Endothelial cell of umbilical vein (primary cell): ENCODE data around the gene BIRC5. TPM values are rescaled to one million over a fixed set of nuclear protein-coding genes. Genes with fewer than 3 reads are reported as not detected.

Source experiments
- BruUV-seq: library from RNA; stranded (reverse); fragments of 400-500 nt; replicated peaks from 2 replicates; lab custom pipeline; 2021; lab: Mats Ljungman, UMichigan
- CTCF ChIA-PET: fragments of 300-600, 350-600 bp; sonication (Branson Sonifier 250); formaldehyde crosslinking; loops from one replicate; lab custom pipeline; 2021; ENCODE audit warnings: antibody characterized with exemption, inconsistent platforms; lab: Charles Lee
- POLR2A ChIA-PET: fragments of 300-600, 350-600 bp; sonication (Branson Sonifier 250); formaldehyde crosslinking; loops from one replicate; lab custom pipeline; 2021; ENCODE audit warnings: antibody characterized with exemption, inconsistent platforms; lab: Charles Lee
- DNase-seq: peaks from one replicate; pipeline ENCODE4 v3.0.0-alpha.2; 2011; ENCODE audit warnings: low read depth, low spot score
- FAIRE-seq: peaks from 2 replicates; lab custom pipeline; 2011; peaks lifted over from hg19 to GRCh38; lab: Jason Lieb, UNC
- H2AFZ ChIP-seq: 2 replicates; pipeline ENCODE4 v1.6.0; 2012; ENCODE audit warnings: low read depth, low read length, control low read depth, inconsistent platforms
- H3K27ac ChIP-seq: 2 replicates; pipeline ENCODE4 v1.5.1; 2011; ENCODE audit warnings: low read depth, mild to moderate bottlenecking, control low read depth, low read length, moderate library complexity; ENCODE audit not compliant: insufficient read depth
- H3K27me3 ChIP-seq, 2 experiments: 2 replicates each; pipeline versions ENCODE4 v1.6.0 to v1.6.1; 2011; ENCODE audit warnings: low read length in 2 of 2, mixed read lengths in 1 of 2; ENCODE audit not compliant: control insufficient read depth in 2 of 2, insufficient read depth in 2 of 2
- H3K36me3 ChIP-seq, 2 experiments: 2 replicates in 1 of 2; 3 replicates in 1 of 2; pipeline ENCODE4 v1.5.1; 2011; ENCODE audit warnings: low read length in 2 of 2, mild to moderate bottlenecking in 1 of 2, moderate library complexity in 1 of 2; ENCODE audit not compliant: control insufficient read depth in 2 of 2, insufficient read depth in 2 of 2; ENCODE audit errors: extremely low read depth in 1 of 2
- H3K4me1 ChIP-seq: 3 replicates; pipeline ENCODE4 v1.5.1; 2011; ENCODE audit warnings: mild to moderate bottlenecking, low read length; ENCODE audit not compliant: control insufficient read depth, insufficient read depth; ENCODE audit errors: extremely low read depth
- H3K4me2 ChIP-seq: 2 replicates; pipeline ENCODE4 v1.6.1; 2011; ENCODE audit warnings: low read length, control low read depth, mixed read lengths; ENCODE audit not compliant: insufficient read depth
- H3K4me3 ChIP-seq, 3 experiments: fragments of 200-600 bp in 1 of 3; sonication (generic), shearing (Covaris generic) in 1 of 3; replicated peaks in 1 of 3; 2 replicates each; pipeline ENCODE4 v1.5.1; 2011 to 2016; ENCODE audit warnings: control low read depth in 3 of 3, low read length in 3 of 3, mild to moderate bottlenecking in 2 of 3, inconsistent platforms in 1 of 3, low read depth in 1 of 3, moderate library complexity in 1 of 3; ENCODE audit not compliant: insufficient read depth in 1 of 3
- H3K79me2 ChIP-seq: 2 replicates; pipeline ENCODE4 v1.6.0; 2012; ENCODE audit warnings: low read length, inconsistent platforms; ENCODE audit not compliant: control insufficient read depth, insufficient read depth
- H3K9ac ChIP-seq: replicated peaks from 2 replicates; pipeline ENCODE3; 2011; ENCODE audit warnings: low read length, control low read depth; ENCODE audit not compliant: insufficient read depth; ENCODE audit errors: extremely low read depth
- H3K9me1 ChIP-seq: replicated peaks from 3 replicates; pipeline ENCODE4 v1.6.0; 2011; ENCODE audit warnings: mild to moderate bottlenecking, low read length; ENCODE audit not compliant: control insufficient read depth, insufficient read depth; ENCODE audit errors: extremely low read depth
- H3K9me3 ChIP-seq: replicated peaks from 2 replicates; pipeline ENCODE4 v1.5.1; 2012; ENCODE audit warnings: low read length, inconsistent platforms; ENCODE audit not compliant: control insufficient read depth, insufficient read depth
- H4K20me1 ChIP-seq: replicated peaks from 2 replicates; pipeline ENCODE3; 2011; ENCODE audit warnings: mild to moderate bottlenecking, low read length; ENCODE audit not compliant: control insufficient read depth, insufficient read depth; ENCODE audit errors: extremely low read depth
- CTCF ChIP-seq, 2 donors: IDR thresholded peaks; 1 replicate in 1 of 2; 2 replicates in 1 of 2; pipeline ENCODE4 v1.5.1; 2011; ENCODE audit warnings: low read length in 2 of 2, mild to moderate bottlenecking in 2 of 2, moderate library complexity in 2 of 2, control low read depth in 1 of 2, inconsistent platforms in 1 of 2, low read depth in 1 of 2; ENCODE audit not compliant: insufficient read depth in 1 of 2; ENCODE audit errors: extremely low read depth in 1 of 2
- EZH2 ChIP-seq: IDR thresholded peaks from 2 replicates; pipeline ENCODE4 v1.6.1; 2012; ENCODE audit warnings: borderline replicate concordance, low read depth, mild to moderate bottlenecking, moderate library complexity, low read length, inconsistent platforms; ENCODE audit not compliant: severe bottlenecking
- FOS ChIP-seq: IDR thresholded peaks from 2 replicates; pipeline ENCODE4 v1.6.1; 2011; ENCODE audit warnings: mild to moderate bottlenecking, low read length, moderate library complexity, borderline replicate concordance; ENCODE audit not compliant: insufficient read depth
- GATA2 ChIP-seq: IDR thresholded peaks from 2 replicates; pipeline ENCODE4 v1.7.0; 2011; ENCODE audit warnings: low read depth, mild to moderate bottlenecking, moderate library complexity, mixed read lengths, low read length; ENCODE audit not compliant: insufficient read length, insufficient read depth
- JUN ChIP-seq: IDR thresholded peaks from 2 replicates; pipeline ENCODE4 v1.6.1; 2011; ENCODE audit warnings: borderline replicate concordance, low read depth; ENCODE audit not compliant: insufficient read length, insufficient read depth
- MAX ChIP-seq: IDR thresholded peaks from 2 replicates; pipeline ENCODE4 v1.6.1; 2011; ENCODE audit not compliant: insufficient read depth, insufficient read length
- MYC ChIP-seq: IDR thresholded peaks from one replicate; pipeline ENCODE4 v1.6.1; 2011; ENCODE audit warnings: mild to moderate bottlenecking, low read depth, low read length
- POLR2A ChIP-seq: IDR thresholded peaks from 2 replicates; pipeline ENCODE4 v1.6.1; 2012; ENCODE audit warnings: low read depth, mild to moderate bottlenecking, control low read depth, low read length
- POLR2AphosphoS5 ChIP-seq: IDR thresholded peaks from 2 replicates; pipeline ENCODE4 v1.6.1; 2012; ENCODE audit warnings: low read depth, mild to moderate bottlenecking, control low read depth, low read length, moderate library complexity; ENCODE audit not compliant: insufficient read depth
- dilution Hi-C: fragments of 300-500 bp; cut with MboI; formaldehyde crosslinking; loops from one replicate; pipeline ENCODE4 v1.15.0; 2019; ENCODE audit warnings: low sequenced_read_pairs; ENCODE audit not compliant: extremely low pct_ligation_motif_present
- intact Hi-C: fragments of 100-400 bp; cut with micrococcal nuclease; formaldehyde crosslinking; loops from one replicate; pipeline ENCODE4 v1.10.0; 2022
- polyA plus RNA-seq, 4 experiments: library from polyadenylated mRNA; depleted of rRNA in 3 of 4; stranded (reverse) in 3 of 4; unstranded in 1 of 4; fragments of >200 nt; gene quantifications; 2 replicates each; pipeline versions ENCODE4 v1.2.1 to v1.2.3, GENCODE V29; 2011 to 2012; ENCODE audit warnings: missing spikeins in 1 of 4
- total RNA-seq: library from RNA; stranded (reverse); gene quantifications from 2 replicates; pipeline ENCODE4 v1.2.3, GENCODE V29; 2021

The BIRC5 gene
- total and polyA plus RNA-seq, 2 donors (not counting 3 experiments of a cell fraction or from before 2014, with no cell fraction given) = 32.8 to 74.6 TPM

- Histone ChIP-seq H2AFZ (no peak overlapping the region), H3K9me3 (no peaks in the 10 kb centered on the region), H3K4me2 (no peak overlapping the region), H3K36me3 (peaks cover 0 to 15% of the 10 kb centered on the region in 2 experiments), H3K9ac (no peak overlapping the region), H3K4me3 (no peak overlapping the region), H3K27me3 (no peaks in the 10 kb centered on the region), H4K20me1 (no peaks in the 10 kb centered on the region), H3K4me1 (peaks cover 5% of the 10 kb centered on the region), H3K9me1 (no peaks in the 10 kb centered on the region), H3K79me2 (no peaks in the 10 kb centered on the region), H3K27ac (no peak overlapping the region)
- TF ChIP-seq CTCF (IDR thresholded peaks at IDR 0.05; ENCODE audit: extremely low read depth in 1 of 2, insufficient read depth in 1 of 2, low read depth in 1 of 2, low read length in 2 of 2) (no peak), POLR2A (no peak), GATA2 (no peak), FOS (no peak), JUN (no peak), POLR2AphosphoS5 (no peak), MAX (no peak), EZH2 (no peak), MYC (no peak)
- ChIA-PET POLR2A (interaction anchor here (0.7 kb wide), 1 partner anchor 1166 kb away, joined by 10 read pairs; no protein-coding TSS in a partner anchor), CTCF (interaction anchor here (0.7 kb wide), 1 partner anchor 862 kb away, joined by 3 read pairs; no protein-coding TSS in a partner anchor)
- no TSS peak for BruUV-seq
- dilution Hi-C loops (no loop called here), intact Hi-C loops (no loop called here)
- no peak for DNase-seq
- FAIRE-seq = no peak
Measured at GRCh38 chr17:78202666-78203065, 11.4 kb upstream of the BIRC5 start.
